Smooth muscle cell (in vitro differentiated cells): ENCODE measurements around the gene COL9A3. TPM values are rescaled to one million over a fixed set of nuclear protein-coding genes. Genes with fewer than 3 reads are reported as not detected.
A peak's percentile ranks its signal among the peaks of the same experiment; 100 is the strongest.

Experiments used
- DNase-seq: peaks from one replicate; lab custom pipeline; 2025; ENCODE audit not compliant: unreplicated experiment; lab: John Stamatoyannopoulos, UW
- H2AFZ ChIP-seq: fragments of 200-600 bp; sonication (generic); 2 replicates; pipeline ENCODE4 v1.6.0; 2016; ENCODE audit warnings: antibody characterized with exemption, low read depth, mild to moderate bottlenecking
- H3F3A ChIP-seq: fragments of 200-600 bp; sonication (generic); 2 replicates; pipeline ENCODE4 v1.6.0; 2017; ENCODE audit warnings: antibody characterized with exemption, low read depth
- H3K27ac ChIP-seq: fragments of 200-600 bp; sonication (generic); 2 replicates; pipeline ENCODE4 v1.5.1; 2016; ENCODE audit warnings: low read depth, mild to moderate bottlenecking
- H3K27me3 ChIP-seq: fragments of 200-600 bp; sonication (generic); 2 replicates; pipeline ENCODE4 v1.6.1; 2016; ENCODE audit warnings: low read depth, mild to moderate bottlenecking
- H3K36me3 ChIP-seq: fragments of 200-600 bp; sonication (generic); 2 replicates; pipeline ENCODE4 v1.5.1; 2016; ENCODE audit warnings: low read depth
- H3K4me1 ChIP-seq: fragments of 200-600 bp; sonication (generic); 2 replicates; pipeline ENCODE4 v1.5.1; 2016; ENCODE audit warnings: low read depth
- H3K4me2 ChIP-seq: fragments of 200-600 bp; sonication (generic); 2 replicates; pipeline ENCODE4 v1.6.0; 2016; ENCODE audit warnings: mild to moderate bottlenecking
- H3K4me3 ChIP-seq: fragments of 200-600 bp; sonication (generic); 2 replicates; pipeline ENCODE4 v1.5.1; 2016; ENCODE audit warnings: mild to moderate bottlenecking
- H3K79me2 ChIP-seq: fragments of 200-600 bp; sonication (generic); 2 replicates; pipeline ENCODE4 v1.6.0; 2016; ENCODE audit warnings: low read depth, mild to moderate bottlenecking
- H3K9ac ChIP-seq: fragments of 200-600 bp; sonication (generic); 2 replicates; pipeline ENCODE4 v1.6.0; 2016; ENCODE audit warnings: low read depth
- H3K9me3 ChIP-seq: fragments of 200-600 bp; sonication (generic); replicated peaks from 2 replicates; pipeline ENCODE4 v1.5.1; 2016; ENCODE audit warnings: low read depth
- H4K20me1 ChIP-seq: fragments of 200-600 bp; sonication (generic); 2 replicates; pipeline ENCODE4 v1.6.0; 2016; ENCODE audit warnings: low read depth
- CTCF ChIP-seq: fragments of 200-600 bp; sonication (generic); IDR thresholded peaks from 2 replicates; pipeline ENCODE4 v1.5.1; 2017; ENCODE audit warnings: borderline replicate concordance, mild to moderate bottlenecking, antibody characterized with exemption; ENCODE audit not compliant: insufficient read depth, poor library complexity, severe bottlenecking
- WGBS: methylation state at CpG from one replicate; pipeline ENCODE4 v1.1.7; 2016; ENCODE audit warnings: low lambda C conversion rate; 5-methylcytosine and 5-hydroxymethylcytosine counted together
- polyA plus RNA-seq: library from polyadenylated mRNA; unstranded; fragments of >200 nt; fragmentation: Nextera tagmentation; extraction: Ambion mirVana; gene quantifications from 2 replicates; pipeline ENCODE4 v1.2.1, GENCODE V29; 2016
- total RNA-seq: library from RNA; depleted of rRNA; stranded (reverse); fragments of >200 nt; gene quantifications from 2 replicates; pipeline ENCODE4 v1.2.3, GENCODE V29; 2014

The COL9A3 gene
- total and polyA plus RNA-seq, 2 experiments from 2014 or later = 23.0 to 77.4 TPM

GRCh38 chr20:62791301-62792181 lies 25.3 kb upstream of the COL9A3 start:
- WGBS = 29% methylated on average over 23 of the region's 23 CpGs
- no peak overlapping the region for H2AFZ ChIP-seq
- no peak overlapping the region for H3K9ac ChIP-seq
- peaks cover 10% of the 10 kb centered on the region for H3K4me1 ChIP-seq
- H3K9me3 ChIP-seq = no peaks in the 10 kb centered on the region
- no peaks in the 10 kb centered on the region for H4K20me1 ChIP-seq
- H3K27ac ChIP-seq = peak overlapping the region; percentile 87
- peak overlapping the region; percentile 60 for H3K4me2 ChIP-seq
- no peaks in the 10 kb centered on the region for H3K36me3 ChIP-seq
- H3F3A ChIP-seq = peaks cover 19% of the 10 kb centered on the region
- no peak overlapping the region for H3K4me3 ChIP-seq
- H3K79me2 ChIP-seq = no peaks in the 10 kb centered on the region
- peak; percentile 45 for DNase-seq
- TF ChIP-seq CTCF = peak; percentile 96
- H3K27me3 ChIP-seq = no peaks in the 10 kb centered on the region

- peak overlapping the region; percentile 66 for H3K9ac ChIP-seq
- DNase-seq = no peak
These were observed 24.5 kb upstream of the COL9A3 start for GRCh38 chr20:62792182-62792939.

GRCh38 chr20:62792940-62793756 lies 23.7 kb upstream of the COL9A3 start:
- no peak for TF ChIP-seq CTCF
- WGBS = 88% methylated on average over 22 of the region's 22 CpGs
- H2AFZ ChIP-seq = no peak overlapping the region
- H3K27ac ChIP-seq = peak overlapping the region; percentile 87
- DNase-seq = no peak
- H3K36me3 ChIP-seq = no peaks in the 10 kb centered on the region
- no peaks in the 10 kb centered on the region for H3K9me3 ChIP-seq
- no peak overlapping the region for H3K4me3 ChIP-seq
- H3K4me1 ChIP-seq = peaks cover 10% of the 10 kb centered on the region
- H3K9ac ChIP-seq = peak overlapping the region; percentile 66
- H4K20me1 ChIP-seq = peaks cover 5% of the 10 kb centered on the region
- H3K4me2 ChIP-seq = peak overlapping the region; percentile 41
- H3K27me3 ChIP-seq = no peaks in the 10 kb centered on the region
- H3F3A ChIP-seq = peaks cover 19% of the 10 kb centered on the region
- H3K79me2 ChIP-seq = no peaks in the 10 kb centered on the region

More at GRCh38 chr20:62792182-62792939, 24.5 kb upstream of the COL9A3 start:
- Histone ChIP-seq H3K9me3 (no peaks in the 10 kb centered on the region), H3K27ac (peak overlapping the region; percentile 87), H3K36me3 (no peaks in the 10 kb centered on the region), H3K4me2 (peak overlapping the region; percentile 41), H3K4me1 (peaks cover 10% of the 10 kb centered on the region), H3K27me3 (no peaks in the 10 kb centered on the region), H2AFZ (no peak overlapping the region), H3F3A (peaks cover 19% of the 10 kb centered on the region), H3K4me3 (no peak overlapping the region), H3K79me2 (no peaks in the 10 kb centered on the region), H4K20me1 (no peaks in the 10 kb centered on the region)
- WGBS = 54% methylated on average over 9 of the region's 9 CpGs
- no peak for TF ChIP-seq CTCF
